ENCODE results near the gene PPP2R3B.
"Not testable (repeated sequence)": the region's sequence is repeated elsewhere in the genome, so short reads cannot be mapped to it uniquely, and the experiment has no call there.

DNA sequence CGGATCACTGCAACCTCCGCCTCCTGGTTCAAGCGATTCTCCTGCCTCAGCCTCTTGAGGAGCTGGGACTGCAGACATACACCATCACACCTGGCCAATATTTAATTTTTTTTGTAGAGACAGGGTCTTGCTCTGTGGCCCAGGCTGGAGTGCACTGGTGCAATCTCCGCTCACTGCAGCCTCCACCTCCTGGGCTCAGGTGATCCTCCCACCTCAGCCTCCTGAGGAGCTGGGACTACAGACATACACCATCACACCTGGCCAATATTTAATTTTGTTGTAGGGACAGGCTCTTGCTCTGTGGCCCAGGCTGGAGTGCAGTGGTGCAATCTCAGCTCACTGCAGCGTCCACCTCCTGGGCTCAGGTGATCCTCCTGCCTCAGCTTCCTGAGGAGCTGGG lies 28.8 kb upstream of the PPP2R3B start:
- TF ChIP-seq, protein P1, sequence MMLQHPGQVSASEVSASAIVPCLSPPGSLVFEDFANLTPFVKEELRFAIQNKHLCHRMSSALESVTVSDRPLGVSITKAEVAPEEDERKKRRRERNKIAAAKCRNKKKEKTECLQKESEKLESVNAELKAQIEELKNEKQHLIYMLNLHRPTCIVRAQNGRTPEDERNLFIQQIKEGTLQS (CRISPR knock-in tag; conservative IDR thresholded peaks at IDR 0.05), result not testable (repeated sequence)
- TF ChIP-seq, protein P2, sequence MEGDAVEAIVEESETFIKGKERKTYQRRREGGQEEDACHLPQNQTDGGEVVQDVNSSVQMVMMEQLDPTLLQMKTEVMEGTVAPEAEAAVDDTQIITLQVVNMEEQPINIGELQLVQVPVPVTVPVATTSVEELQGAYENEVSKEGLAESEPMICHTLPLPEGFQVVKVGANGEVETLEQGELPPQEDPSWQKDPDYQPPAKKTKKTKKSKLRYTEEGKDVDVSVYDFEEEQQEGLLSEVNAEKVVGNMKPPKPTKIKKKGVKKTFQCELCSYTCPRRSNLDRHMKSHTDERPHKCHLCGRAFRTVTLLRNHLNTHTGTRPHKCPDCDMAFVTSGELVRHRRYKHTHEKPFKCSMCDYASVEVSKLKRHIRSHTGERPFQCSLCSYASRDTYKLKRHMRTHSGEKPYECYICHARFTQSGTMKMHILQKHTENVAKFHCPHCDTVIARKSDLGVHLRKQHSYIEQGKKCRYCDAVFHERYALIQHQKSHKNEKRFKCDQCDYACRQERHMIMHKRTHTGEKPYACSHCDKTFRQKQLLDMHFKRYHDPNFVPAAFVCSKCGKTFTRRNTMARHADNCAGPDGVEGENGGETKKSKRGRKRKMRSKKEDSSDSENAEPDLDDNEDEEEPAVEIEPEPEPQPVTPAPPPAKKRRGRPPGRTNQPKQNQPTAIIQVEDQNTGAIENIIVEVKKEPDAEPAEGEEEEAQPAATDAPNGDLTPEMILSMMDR (IDR thresholded peaks at IDR 0.05), result not testable (repeated sequence)
- TF ChIP-seq FOXP1 (CRISPR knock-in tag; IDR thresholded peaks at IDR 0.05; ENCODE audit: borderline replicate concordance); MXD4 (CRISPR knock-in tag; IDR thresholded peaks at IDR 0.05; ENCODE audit: borderline replicate concordance); AFF4 (CRISPR knock-in tag; IDR thresholded peaks at IDR 0.05; ENCODE audit: borderline replicate concordance); ZSCAN18 (CRISPR knock-in tag; IDR thresholded peaks at IDR 0.05); GABPB1 (CRISPR knock-in tag; IDR thresholded peaks at IDR 0.05): not testable (repeated sequence)
- TF ChIP-seq, protein P3, sequence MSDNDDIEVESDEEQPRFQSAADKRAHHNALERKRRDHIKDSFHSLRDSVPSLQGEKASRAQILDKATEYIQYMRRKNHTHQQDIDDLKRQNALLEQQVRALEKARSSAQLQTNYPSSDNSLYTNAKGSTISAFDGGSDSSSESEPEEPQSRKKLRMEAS (CRISPR knock-in tag; IDR thresholded peaks at IDR 0.05), result not testable (repeated sequence)
- TF ChIP-seq, protein P4, sequence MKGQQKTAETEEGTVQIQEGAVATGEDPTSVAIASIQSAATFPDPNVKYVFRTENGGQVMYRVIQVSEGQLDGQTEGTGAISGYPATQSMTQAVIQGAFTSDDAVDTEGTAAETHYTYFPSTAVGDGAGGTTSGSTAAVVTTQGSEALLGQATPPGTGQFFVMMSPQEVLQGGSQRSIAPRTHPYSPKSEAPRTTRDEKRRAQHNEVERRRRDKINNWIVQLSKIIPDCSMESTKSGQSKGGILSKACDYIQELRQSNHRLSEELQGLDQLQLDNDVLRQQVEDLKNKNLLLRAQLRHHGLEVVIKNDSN (CRISPR knock-in tag; IDR thresholded peaks at IDR 0.05), result not testable (repeated sequence)
- TF ChIP-seq ZNF121 (CRISPR knock-in tag; IDR thresholded peaks at IDR 0.05), result peak; percentile 90
- TF ChIP-seq, protein P5, sequence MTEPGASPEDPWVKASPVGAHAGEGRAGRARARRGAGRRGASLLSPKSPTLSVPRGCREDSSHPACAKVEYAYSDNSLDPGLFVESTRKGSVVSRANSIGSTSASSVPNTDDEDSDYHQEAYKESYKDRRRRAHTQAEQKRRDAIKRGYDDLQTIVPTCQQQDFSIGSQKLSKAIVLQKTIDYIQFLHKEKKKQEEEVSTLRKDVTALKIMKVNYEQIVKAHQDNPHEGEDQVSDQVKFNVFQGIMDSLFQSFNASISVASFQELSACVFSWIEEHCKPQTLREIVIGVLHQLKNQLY (CRISPR knock-in tag; IDR thresholded peaks at IDR 0.05), result not testable (repeated sequence)
